ENCODE data around the gene PRSS50. TPM values are rescaled to one million over a fixed set of nuclear protein-coding genes. Genes with fewer than 3 reads are reported as not detected.

The PRSS50 gene
- total RNA-seq, 1 experiment from 2014 or later = 0.70 TPM

- no peaks in the 10 kb centered on the region for H3K4me1 Mint-ChIP-seq
- DNase-seq (ENCODE audit: low spot score) = no peak
- no peak overlapping the region for H3K27ac Mint-ChIP-seq
- TF ChIP-seq ATF6 (CRISPR knock-in tag; IDR thresholded peaks at IDR 0.05) = no peak
- TF ChIP-seq RORB (CRISPR knock-in tag; IDR thresholded peaks at IDR 0.05) = no peak
- TF ChIP-seq ARID4B (CRISPR knock-in tag; IDR thresholded peaks at IDR 0.05; ENCODE audit: borderline replicate concordance) = no peak
- TF ChIP-seq GTF2I (CRISPR knock-in tag; conservative IDR thresholded peaks at IDR 0.05) = no peak
- no peak for TF ChIP-seq E2F1 (CRISPR knock-in tag; IDR thresholded peaks at IDR 0.05)
- no peak for TF ChIP-seq CREB1 (CRISPR knock-in tag; IDR thresholded peaks at IDR 0.05)
- no peak for TF ChIP-seq FOXJ3 (CRISPR knock-in tag; IDR thresholded peaks at IDR 0.05; ENCODE audit: borderline replicate concordance)
- no peaks in the 10 kb centered on the region for H3K27me3 Mint-ChIP-seq (ENCODE audit: low read depth)
- no peak overlapping the region for H3K4me3 Mint-ChIP-seq
- POLR2A ChIA-PET = no interaction called here
- H3K9me3 Mint-ChIP-seq = no peaks in the 10 kb centered on the region
- CTCF ChIA-PET = interaction anchor here (1.8 kb wide), 1 partner anchor 16 kb away, joined by 5 read pairs; no protein-coding TSS in a partner anchor
- no peak for ATAC-seq
- H3K36me3 Mint-ChIP-seq = no peaks in the 10 kb centered on the region
These were observed 38.0 kb downstream of the PRSS50 start for GRCh38 chr3:46679681-46680080.

GRCh38 chr3:46678280-46678679, 39.4 kb downstream of the PRSS50 start:
- no peaks in the 10 kb centered on the region for H3K27me3 Mint-ChIP-seq (ENCODE audit: low read depth)

More at GRCh38 chr3:46678280-46678679, 39.4 kb downstream of the PRSS50 start:
- no peak for DNase-seq (ENCODE audit: low spot score)
- Mint-ChIP-seq H3K4me1 (no peaks in the 10 kb centered on the region), H3K4me3 (no peak overlapping the region), H3K9me3 (peaks cover 4% of the 10 kb centered on the region), H3K27ac (no peak overlapping the region), H3K36me3 (peaks cover 3% of the 10 kb centered on the region)
- TF ChIP-seq SMAD3 (CRISPR knock-in tag; IDR thresholded peaks at IDR 0.05; ENCODE audit: borderline replicate concordance) (no peak), TEAD4 (CRISPR knock-in tag; IDR thresholded peaks at IDR 0.05) (no peak), ZNF425 (CRISPR knock-in tag; conservative IDR thresholded peaks at IDR 0.05) (no peak), IRF1 (CRISPR knock-in tag; IDR thresholded peaks at IDR 0.05) (no peak), NFE2L1 (CRISPR knock-in tag; IDR thresholded peaks at IDR 0.05) (no peak), CDX4 (CRISPR knock-in tag; IDR thresholded peaks at IDR 0.05; ENCODE audit: borderline replicate concordance) (no peak), ETV6 (CRISPR knock-in tag; IDR thresholded peaks at IDR 0.05) (no peak), AR (CRISPR knock-in tag; IDR thresholded peaks at IDR 0.05) (no peak), E2F1 (CRISPR knock-in tag; IDR thresholded peaks at IDR 0.05) (no peak), STAT6 (CRISPR knock-in tag; conservative IDR thresholded peaks at IDR 0.05; ENCODE audit: low read depth) (no peak)
- POLR2A ChIA-PET = no interaction called here
- ATAC-seq = no peak
- CTCF ChIA-PET = interaction anchor here (1.8 kb wide), 1 partner anchor 17 kb away, joined by 5 read pairs; no protein-coding TSS in a partner anchor
